DMS 273 (cell line): ENCODE results near the gene FRY.

Experiments used
- DNase-seq: peaks from one replicate; lab custom pipeline; 2025; ENCODE audit not compliant: unreplicated experiment; lab: John Stamatoyannopoulos, UW

The FRY gene

DNA sequence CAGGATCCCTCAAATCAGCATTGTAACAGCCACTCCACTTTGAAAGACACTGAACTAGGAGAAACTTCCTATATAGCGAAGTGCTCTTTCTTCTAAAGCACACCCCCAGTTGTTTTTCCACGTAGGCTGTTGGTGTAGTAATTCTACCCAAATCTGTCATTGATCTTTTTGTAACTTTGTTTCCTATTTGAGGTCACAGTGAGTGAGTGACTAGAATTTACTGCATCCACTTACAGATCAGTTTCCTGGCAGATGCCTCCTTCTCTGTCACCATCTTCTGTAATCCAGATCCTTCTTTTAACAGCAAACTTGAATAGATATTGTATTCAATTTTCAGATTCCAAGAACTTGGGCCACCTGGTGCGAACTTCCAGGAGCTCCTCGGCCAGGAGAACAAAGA, 268.3 kb downstream of the FRY start:
- no peak for DNase-seq

DNA sequence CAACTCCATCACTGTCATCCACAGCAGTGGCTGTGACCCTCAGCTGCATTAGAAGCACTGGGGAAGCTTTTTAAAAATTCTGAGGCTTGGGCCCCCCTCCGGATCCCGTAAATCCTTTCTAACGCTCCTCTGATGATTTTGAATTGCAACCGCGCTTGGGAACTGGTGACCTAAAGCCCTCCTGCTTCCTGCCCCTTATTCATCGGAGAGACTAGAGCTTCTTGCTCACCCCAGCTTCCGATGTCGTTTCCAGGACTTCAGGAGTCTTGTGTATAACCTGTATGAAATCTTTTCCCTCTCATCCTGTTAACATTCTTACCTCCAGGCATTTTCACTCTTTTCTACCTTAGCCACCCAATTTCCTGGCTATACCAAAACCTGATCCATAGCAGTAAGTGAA, 268.8 kb downstream of the FRY start:
- no peak for DNase-seq

DNA sequence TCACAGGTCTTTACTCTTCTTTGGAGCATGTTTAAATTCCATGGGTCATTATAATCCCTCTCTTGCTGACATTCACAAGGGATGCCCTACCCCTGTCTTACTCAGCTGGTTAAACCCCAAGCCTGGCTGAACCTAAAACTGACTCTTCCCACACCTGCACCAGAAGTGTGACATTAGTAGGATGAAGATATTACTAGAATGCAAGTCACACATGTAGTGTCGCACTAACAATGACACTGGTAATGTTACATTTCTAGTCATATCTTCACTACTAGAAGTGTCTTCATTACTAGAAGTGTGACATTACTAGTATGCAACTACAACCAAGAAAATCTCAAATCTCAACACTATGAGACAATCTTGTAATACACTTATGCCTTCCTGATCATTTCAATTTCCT, 269.3 kb downstream of the FRY start:
- DNase-seq: no peak

DNA sequence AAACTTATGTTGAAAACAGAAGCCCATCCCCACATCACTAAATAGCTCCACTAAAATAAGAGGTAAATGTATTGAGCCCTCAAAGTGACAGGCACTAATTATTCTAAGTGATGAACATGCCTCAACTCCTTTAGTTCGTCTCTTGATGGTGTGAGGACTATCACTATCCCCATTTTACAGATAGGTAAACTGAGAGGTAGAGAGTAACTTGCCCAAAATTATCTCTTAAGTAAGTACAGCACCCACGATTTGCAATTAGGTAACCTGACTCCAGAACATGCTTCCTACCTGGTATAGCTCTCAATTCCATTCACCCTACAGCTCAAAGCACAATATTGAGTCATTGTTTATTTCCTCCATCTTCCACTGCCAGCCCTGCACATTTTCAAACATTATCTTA, 270.9 kb downstream of the FRY start:
- no peak for DNase-seq

DNA sequence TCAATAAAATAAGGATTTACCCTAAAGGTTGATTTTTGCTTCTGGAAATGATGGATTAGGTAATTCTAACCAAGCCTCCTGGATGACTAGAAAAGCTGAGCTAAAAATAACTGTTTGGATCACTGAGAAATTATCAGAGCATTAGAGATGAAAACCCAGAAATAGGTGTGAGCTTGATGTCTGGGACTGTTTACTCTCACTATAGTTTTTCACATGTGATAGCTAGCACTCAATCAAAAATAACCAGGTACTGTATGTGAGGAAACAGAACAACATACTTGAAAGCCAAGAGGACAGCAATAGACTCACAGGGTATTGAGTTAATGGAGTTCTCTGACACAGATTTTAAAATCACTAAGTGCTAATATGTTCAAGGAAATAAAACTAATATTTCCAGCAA, 274.1 kb downstream of the FRY start:
- no peak for DNase-seq

DNA sequence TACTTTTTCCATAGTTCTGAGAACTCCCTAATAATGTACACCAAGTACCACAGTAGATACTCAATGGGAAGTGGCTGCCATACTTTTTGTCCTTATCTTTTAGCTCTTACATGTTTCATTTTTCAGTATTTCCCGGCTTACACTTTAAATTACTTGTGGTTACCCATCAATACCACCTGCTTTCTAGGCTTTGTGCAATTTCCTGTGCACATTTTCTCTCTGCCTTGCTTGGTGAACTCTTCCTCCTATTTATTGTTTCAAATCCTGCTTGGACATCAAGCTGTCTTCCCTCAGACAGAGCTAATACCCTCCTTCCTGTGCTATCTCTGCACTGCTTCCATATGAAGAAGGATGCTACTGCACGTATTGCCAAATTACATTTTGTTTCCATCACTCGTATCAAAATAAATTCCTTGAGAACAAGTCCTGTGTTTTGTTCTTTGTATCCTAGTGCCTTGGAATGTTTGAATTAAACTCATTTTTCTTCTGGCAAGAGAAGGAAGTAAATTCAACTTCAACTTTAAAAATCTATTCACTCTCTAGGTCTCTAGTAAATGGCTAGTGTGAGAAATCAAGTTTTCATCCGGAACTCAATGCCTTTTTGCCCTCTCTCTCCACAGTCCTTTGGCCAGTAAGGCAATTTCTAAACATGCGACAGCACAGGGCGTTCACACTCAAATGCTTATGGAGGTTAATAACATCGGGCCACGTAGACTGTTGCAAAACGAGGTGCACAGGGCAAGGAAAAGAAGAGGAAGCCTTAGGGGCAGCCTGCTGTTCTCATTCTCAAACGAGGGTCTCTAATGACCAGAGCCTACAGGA, 277.9 kb downstream of the FRY start:
- no peak for DNase-seq

DNA sequence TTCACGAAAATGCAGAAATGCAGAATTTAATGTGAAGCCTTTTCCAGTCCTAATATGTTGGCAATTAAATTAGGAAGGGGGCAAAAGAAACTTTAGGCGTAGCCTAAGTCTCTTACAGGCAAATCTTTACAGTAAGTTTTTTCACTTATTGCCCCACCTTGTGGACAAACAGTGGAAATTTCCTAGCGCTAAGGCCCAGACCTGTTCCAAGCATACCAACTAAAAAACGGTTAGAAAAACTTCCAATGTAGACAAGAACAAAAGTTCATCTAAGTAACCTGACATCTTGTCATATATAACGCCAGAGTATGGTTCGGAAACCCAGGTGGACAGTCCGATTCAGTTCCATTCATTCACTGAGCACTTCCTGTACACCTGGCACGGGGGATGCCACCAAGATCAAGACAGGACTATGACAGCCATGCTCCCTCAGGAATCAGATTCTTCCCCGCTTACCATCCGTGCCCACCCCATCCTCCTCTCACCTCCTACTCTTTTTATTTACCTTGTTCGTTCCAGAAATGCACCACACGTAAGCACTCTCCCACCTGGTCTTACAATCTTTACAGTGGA, 278.6 kb downstream of the FRY start:
- DNase-seq: peak; percentile 51

DNA sequence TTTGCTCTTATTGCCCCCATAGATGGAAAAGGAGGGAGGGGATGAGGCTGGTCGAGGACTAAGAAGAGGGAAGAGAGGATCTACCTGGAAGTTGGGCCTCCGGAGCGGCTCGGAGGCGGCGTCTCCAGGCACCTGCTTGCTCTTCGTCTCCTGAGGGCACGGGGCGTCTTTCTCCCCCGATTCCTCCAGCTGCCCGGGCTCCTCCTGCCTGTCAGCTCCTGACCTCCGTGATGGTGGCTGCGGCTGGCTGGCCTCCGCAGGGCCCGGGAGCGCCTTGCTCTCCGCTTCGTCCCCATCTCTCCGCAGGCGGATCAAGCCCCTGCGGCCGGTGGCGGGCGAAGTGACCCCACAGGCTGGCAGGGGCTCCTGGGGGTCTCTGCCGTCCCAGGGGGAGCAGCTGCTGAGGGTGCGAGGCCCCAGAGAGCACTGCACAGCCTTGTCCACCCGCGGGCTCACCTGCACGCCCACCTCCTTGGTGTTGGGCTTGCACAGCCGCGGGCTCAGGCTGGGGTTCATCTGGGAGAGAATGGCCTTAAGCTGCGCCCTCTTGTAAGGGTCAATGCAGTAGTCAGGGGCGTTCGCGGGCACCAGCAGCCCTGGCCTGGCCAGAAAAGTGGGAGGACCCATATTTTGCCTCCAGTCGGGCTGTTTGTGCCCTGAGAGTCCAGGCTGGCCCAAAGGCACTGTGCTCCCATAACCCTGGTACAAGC, 279.8 kb downstream of the FRY start:
- DNase-seq: no peak

DNA sequence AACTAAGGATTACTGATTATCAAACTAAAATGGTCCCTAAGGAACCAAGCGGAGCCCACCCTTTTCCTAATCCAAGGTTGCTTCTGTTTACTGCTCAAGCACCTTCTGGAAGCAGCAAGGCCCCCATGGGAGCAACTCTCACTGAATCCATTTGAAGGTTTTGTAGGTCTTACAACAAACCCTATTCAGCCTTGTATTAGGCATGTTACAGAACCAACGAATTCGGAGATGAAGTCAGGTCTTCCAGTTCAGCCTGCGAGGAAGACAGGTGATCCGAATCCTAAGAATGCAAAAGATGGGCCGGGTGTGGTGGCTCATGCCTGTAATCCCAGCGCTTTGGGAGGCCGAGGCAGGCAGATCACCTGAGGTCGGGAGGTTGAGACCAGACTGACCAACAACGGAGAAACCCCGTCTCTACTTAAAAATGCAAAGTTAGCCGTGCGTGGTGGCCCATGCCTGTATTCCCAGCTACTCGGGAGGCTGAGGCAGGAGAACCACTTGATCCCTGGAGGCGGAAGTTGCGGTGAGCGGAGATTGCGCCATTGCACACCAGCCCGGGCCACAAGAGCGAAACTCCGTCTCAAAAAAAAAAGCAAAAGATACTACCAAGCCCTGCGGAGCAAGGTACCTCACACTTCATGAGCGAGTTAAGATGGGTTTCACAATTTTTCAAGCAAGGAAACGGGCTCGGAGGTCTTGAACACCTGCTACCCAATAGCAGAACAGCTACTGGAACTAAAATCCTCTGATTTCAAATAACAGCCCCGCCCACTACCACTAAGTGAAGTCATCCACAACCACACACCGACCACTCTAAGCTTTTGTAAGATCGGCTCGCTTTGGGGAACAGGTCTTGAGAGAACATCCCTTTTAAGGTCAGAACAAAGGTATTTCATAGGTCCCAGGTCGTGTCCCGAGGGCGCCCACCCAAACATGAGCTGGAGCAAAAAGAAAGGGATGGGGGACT, 283.0 kb downstream of the FRY start:
- DNase-seq: peak; percentile 57

DNA sequence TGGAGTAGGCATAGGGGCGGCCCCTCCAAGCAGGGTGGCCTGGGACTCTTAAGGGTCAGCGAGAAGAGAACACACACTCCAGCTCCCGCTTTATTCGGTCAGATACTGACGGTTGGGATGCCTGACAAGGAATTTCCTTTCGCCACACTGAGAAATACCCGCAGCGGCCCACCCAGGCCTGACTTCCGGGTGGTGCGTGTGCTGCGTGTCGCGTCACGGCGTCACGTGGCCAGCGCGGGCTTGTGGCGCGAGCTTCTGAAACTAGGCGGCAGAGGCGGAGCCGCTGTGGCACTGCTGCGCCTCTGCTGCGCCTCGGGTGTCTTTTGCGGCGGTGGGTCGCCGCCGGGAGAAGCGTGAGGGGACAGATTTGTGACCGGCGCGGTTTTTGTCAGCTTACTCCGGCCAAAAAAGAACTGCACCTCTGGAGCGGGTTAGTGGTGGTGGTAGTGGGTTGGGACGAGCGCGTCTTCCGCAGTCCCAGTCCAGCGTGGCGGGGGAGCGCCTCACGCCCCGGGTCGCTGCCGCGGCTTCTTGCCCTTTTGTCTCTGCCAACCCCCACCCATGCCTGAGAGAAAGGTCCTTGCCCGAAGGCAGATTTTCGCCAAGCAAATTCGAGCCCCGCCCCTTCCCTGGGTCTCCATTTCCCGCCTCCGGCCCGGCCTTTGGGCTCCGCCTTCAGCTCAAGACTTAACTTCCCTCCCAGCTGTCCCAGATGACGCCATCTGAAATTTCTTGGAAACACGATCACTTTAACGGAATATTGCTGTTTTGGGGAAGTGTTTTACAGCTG, 283.9 kb downstream of the FRY start, which contains the start of the genes BRCA2 and ZAR1L:
Gene BRCA2 (plus strand): TSS at position 271 of the 790 bp plus-strand sequence. CDS start 953 bp downstream, outside the sequence.
Gene ZAR1L (minus strand): TSS at position 126 of the 790 bp plus-strand sequence. CDS start 3,438 bp downstream, outside the sequence.
- DNase-seq: peak; percentile 95

DNA sequence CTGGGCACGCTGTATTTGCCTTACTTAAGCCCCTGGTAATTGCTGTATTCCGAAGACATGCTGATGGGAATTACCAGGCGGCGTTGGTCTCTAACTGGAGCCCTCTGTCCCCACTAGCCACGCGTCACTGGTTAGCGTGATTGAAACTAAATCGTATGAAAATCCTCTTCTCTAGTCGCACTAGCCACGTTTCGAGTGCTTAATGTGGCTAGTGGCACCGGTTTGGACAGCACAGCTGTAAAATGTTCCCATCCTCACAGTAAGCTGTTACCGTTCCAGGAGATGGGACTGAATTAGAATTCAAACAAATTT, 284.4 kb downstream of the FRY start:
- DNase-seq: no peak

DNA sequence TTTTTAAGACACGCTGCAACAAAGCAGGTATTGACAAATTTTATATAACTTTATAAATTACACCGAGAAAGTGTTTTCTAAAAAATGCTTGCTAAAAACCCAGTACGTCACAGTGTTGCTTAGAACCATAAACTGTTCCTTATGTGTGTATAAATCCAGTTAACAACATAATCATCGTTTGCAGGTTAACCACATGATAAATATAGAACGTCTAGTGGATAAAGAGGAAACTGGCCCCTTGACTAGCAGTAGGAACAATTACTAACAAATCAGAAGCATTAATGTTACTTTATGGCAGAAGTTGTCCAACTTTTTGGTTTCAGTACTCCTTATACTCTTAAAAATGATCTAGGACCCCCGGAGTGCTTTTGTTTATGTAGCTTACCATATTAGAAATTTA, 284.9 kb downstream of the FRY start:
- DNase-seq: no peak

DNA sequence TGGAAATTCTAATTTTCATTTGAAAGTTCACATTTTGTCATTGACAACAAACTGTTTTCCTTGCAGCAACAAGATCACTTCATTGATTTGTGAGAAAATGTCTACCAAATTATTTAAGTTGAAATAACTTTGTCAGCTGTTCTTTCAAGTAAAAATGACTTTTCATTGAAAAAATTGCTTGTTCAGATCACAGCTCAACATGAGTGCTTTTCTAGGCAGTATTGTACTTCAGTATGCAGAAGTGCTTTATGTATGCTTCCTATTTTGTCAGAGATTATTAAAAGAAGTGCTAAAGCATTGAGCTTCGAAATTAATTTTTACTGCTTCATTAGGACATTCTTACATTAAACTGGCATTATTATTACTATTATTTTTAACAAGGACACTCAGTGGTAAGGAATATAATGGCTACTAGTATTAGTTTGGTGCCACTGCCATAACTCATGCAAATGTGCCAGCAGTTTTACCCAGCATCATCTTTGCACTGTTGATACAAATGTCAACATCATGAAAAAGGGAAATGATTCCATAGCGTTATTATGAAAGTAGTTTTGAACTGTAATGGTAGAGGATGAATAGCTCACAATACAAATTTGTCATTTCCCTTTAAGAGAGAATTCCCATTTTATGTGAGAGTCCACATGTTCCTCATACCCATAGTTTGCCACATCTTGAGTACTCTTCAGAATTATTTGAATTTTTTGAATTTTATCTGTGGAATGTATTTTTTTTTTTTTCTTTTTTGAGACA, 286.3 kb downstream of the FRY start:
- DNase-seq: no peak

DNA sequence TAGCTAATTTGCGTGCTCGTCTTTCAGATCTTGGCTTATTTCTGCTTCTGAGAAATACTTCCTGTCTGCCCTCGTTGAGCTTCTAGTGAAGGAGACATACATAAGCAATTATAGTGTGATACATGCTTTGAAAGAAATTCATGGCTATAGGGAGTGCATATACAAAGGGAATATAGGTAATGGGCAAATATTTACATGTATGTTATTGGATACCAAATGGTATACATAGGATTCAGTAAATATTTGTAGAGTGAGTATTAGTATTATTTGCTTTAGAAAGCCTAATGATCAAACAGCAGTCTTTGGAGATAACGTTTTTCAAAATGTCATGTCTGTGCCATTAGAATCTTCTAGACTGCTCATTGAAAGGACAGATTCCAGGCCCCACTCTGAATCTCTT, 289.0 kb downstream of the FRY start:
- no peak for DNase-seq

DNA sequence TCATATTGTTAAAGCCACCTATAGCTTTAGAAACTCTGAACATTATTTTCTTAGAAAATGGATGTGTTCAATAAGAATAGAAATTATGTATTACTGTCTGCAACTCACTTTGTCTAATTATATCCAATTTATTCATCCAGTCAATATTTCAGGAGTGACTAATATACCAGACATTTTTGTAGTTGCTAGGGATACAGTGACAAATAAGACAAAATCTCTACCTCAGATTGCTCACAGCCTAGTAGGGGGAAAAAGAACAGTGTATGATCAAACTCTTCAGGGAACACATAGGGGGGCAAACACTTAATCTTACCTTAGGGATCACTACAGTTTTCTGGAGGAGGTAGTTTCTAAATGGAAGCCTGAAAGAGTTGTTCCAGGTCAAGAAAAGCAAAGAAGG, 292.3 kb downstream of the FRY start:
- DNase-seq: no peak

DNA sequence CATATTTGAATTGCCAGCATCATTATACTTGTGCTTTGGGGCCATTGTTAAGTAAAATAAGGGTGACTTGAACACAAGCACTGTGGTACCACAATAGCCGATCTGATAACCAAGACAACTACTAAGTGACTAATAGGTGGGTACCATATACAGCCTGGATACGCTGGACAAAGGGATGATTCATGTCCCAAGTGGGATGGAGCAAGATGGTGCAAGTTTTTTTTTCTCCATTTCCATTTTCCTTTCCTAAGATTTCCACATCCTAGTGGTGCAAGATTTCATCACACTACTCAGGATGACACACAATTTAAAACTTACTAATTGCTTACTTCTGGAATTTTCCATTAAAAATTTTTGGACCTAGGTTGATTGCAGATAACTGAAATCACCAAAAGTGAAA, 298.9 kb downstream of the FRY start:
- no peak for DNase-seq

DNA sequence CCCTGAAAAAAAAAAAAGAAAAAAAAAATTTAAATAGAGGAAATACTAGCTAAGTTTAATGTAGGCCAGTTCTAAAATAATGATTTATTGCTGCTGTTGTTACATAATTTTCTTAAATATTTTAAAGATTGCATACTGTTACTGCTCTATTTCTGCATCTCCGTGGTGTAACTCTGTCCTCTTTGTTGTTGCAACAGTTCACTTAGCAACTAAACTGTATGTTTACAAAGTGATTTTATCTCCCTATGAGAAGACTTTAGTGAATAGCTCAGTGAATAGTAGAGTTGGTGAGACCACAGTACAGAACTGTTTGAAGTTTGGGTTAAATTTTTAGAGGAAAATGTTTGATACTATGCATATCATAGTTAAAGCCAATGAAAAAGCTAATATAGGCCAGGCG, 303.1 kb downstream of the FRY start:
- DNase-seq: no peak

DNA sequence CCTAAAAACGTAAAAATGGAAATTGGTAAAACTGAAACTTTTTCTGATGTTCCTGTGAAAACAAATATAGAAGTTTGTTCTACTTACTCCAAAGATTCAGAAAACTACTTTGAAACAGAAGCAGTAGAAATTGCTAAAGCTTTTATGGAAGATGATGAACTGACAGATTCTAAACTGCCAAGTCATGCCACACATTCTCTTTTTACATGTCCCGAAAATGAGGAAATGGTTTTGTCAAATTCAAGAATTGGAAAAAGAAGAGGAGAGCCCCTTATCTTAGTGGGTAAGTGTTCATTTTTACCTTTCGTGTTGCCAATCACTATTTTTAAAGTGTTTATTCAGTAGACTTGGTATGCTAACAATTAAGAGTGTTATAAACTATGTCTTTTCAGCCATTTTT, 309.3 kb downstream of the FRY start:
- no peak for DNase-seq

DNA sequence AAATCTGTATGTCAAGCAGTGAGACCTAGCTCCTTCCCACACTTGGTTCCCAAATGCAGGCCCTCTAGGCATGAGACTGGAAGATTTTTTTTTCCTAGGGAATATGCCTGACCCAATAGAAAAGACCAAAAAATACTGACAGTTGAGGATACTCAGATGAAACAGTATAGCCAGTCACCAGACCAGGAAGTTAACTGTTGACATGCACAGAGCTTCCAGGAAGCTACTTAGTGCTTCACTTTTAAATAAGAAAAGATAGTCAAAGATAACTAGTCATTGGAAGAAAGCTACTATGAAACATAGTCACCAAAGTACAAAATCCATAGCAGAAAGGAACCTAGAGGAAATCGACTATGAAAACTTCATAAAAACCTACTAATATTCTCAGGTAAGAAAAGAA, 316.1 kb downstream of the FRY start:
- no peak for DNase-seq
